ENCODE results near the gene INSIG1.

INSIG1 gene

DNA sequence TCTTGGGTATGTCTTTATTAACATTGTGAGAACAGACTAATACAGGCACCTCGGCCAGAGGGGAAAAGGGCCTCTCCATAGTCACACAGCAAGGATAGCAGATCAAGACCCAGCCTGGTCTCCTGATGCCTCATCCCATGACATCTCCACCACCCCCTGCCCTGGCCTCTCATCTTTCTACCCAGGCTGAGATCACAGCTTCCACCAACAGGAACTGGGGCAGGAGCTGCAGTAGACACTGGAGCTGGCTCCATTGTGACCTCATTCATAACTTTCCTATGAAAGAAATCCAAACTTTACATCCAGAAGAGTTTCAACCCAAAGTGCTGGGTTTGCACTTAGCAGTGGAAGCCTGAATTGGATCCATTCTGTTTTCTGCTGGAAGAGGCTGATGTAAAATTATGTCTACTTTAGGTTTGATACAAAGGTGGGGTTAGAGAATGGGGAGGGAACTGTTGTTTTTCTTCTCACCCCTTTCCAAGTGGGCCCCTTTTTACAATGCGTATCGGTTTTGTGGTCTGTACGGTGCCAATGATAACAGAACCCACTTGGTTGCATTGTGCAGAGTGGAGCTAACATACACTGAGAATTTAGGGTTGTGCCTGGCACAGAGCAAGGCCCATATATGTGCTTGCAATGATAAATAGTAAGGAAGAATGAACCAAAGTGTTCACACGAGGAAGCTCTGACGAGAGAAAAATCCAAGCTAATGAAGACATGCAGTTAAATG lies 28.6 kb upstream of the INSIG1 start:
- H3K4me3 ChIP-seq (ENCODE audit: low read length in 2 of 2) = no peak overlapping the region
- no peak overlapping the region for H3K4me2 ChIP-seq (ENCODE audit: insufficient read depth, low read length, poor library complexity, severe bottlenecking)
- no peak overlapping the region for H4K8ac ChIP-seq (ENCODE audit: low read depth, low read length)
- H2BK15ac ChIP-seq (ENCODE audit: low read length) = no peak overlapping the region
- H3K9me3 ChIP-seq (replicated peaks in 1 of 2; ENCODE audit: control insufficient read depth in 2 of 2, insufficient read depth in 1 of 2, low read depth in 1 of 2, low read length in 2 of 2) = peaks cover 0 to 4% of the 10 kb centered on the region in 2 donors
- no peak overlapping the region for H2BK5ac ChIP-seq (ENCODE audit: low read length)
- no peak overlapping the region for H3K18ac ChIP-seq (ENCODE audit: low read length)
- H3K27me3 ChIP-seq (ENCODE audit: control insufficient read depth in 3 of 3, insufficient read depth in 3 of 3, low read depth in 1 of 3, low read length in 3 of 3) = peaks cover 0 to 11% (median 0%) of the 10 kb centered on the region in 3 experiments
- peaks cover 0 to 2% of the 10 kb centered on the region in 2 donors for H3K4me1 ChIP-seq (ENCODE audit: control insufficient read depth in 2 of 2, insufficient read depth in 1 of 2, low read depth in 1 of 2, low read length in 2 of 2)
- no peak overlapping the region for H3K23ac ChIP-seq (ENCODE audit: low read depth, low read length, poor library complexity)
- no peak overlapping the region for H2BK12ac ChIP-seq (ENCODE audit: low read length)
- H3K9ac ChIP-seq (ENCODE audit: low read depth, low read length, poor library complexity) = no peak overlapping the region
- no peak overlapping the region for H2AK5ac ChIP-seq (ENCODE audit: low read depth, low read length)
- WGBS, 2 donors (ENCODE audit: extremely low coverage in 2 of 2, insufficient read length in 2 of 2, insufficient replicate concordance in 1 of 2) = no CpG with 5 or more reads among the region's 6 CpGs
- no peak overlapping the region for H2AFZ ChIP-seq (ENCODE audit: low read length)
- H3K4ac ChIP-seq (ENCODE audit: low read length) = no peak overlapping the region
- no peak overlapping the region for H3K14ac ChIP-seq (ENCODE audit: low read length)
- no peak for DNase-seq (ENCODE audit: low spot score)
- no peak overlapping the region for H2BK120ac ChIP-seq (ENCODE audit: low read depth, low read length)
- no peaks in the 10 kb centered on the region for H3K36me3 ChIP-seq (replicated peaks in 1 of 2; ENCODE audit: control insufficient read depth in 2 of 2, insufficient read depth in 2 of 2, low read length in 2 of 2)
- no peak overlapping the region for H3K27ac ChIP-seq (replicated peaks; ENCODE audit: low read length)
- H3K79me1 ChIP-seq (ENCODE audit: low read depth, low read length) = no peaks in the 10 kb centered on the region
- H4K91ac ChIP-seq (ENCODE audit: low read depth, low read length, poor library complexity) = no peak overlapping the region

DNA sequence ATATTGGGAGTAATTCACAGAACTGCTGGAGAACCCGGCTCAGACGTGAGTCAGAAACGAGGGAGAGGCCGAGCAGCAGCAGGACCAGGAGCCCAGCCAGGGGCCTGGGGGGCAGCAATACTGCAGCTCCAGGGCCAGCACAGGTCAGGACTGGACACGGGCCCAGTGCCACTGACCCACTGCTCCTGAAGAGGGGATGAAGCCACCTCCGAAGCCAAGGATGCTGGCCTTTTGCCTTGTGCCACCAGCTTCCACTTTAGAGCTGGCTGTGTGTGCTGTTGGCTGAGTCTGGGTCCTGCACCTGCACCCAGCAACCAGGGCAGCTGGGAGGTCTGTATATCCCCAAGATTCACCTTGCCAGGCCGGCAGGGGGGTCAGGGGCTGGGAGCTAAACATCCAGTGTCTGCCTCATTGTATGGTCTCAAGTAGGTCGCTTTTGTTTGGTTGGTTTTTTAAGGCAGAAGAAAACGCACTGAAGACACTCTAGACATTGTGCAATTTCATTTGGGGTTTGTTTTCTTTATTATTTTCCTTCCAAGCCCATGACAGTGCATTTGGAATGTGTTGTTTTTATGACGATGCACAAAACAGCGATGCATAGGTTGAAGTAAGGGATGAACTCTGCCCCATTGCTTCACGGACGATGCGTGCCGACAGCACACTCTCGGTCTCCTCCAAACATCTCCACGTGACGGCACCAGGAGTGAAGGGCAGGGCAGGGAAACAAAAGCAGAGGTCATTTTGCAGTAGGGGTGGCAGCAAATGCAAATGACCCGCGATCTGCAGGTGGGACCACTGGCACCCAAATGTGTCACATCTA lies 27.7 kb upstream of the INSIG1 start:
- Histone ChIP-seq H3K4ac (ENCODE audit: low read length) (no peak overlapping the region), H3K23ac (ENCODE audit: low read depth, low read length, poor library complexity) (peak overlapping the region; percentile 52), H3K27ac (replicated peaks; ENCODE audit: low read length) (no peak overlapping the region), H2BK15ac (ENCODE audit: low read length) (no peak overlapping the region), H3K18ac (ENCODE audit: low read length) (peak overlapping the region; percentile 76), H3K4me2 (ENCODE audit: insufficient read depth, low read length, poor library complexity, severe bottlenecking) (no peak overlapping the region), H3K4me3 (ENCODE audit: low read length in 2 of 2) (no peak overlapping the region), H2AFZ (ENCODE audit: low read length) (no peak overlapping the region), H3K79me1 (ENCODE audit: low read depth, low read length) (no peaks in the 10 kb centered on the region), H4K91ac (ENCODE audit: low read depth, low read length, poor library complexity) (no peak overlapping the region), H3K36me3 (replicated peaks in 1 of 2; ENCODE audit: control insufficient read depth in 2 of 2, insufficient read depth in 2 of 2, low read length in 2 of 2) (no peaks in the 10 kb centered on the region), H3K14ac (ENCODE audit: low read length) (no peak overlapping the region), H3K27me3 (ENCODE audit: control insufficient read depth in 3 of 3, insufficient read depth in 3 of 3, low read depth in 1 of 3, low read length in 3 of 3) (peaks cover 0 to 17% (median 0%) of the 10 kb centered on the region in 3 experiments), H4K8ac (ENCODE audit: low read depth, low read length) (peak overlapping the region; percentile 85), H3K9me3 (replicated peaks in 1 of 2; ENCODE audit: control insufficient read depth in 2 of 2, insufficient read depth in 1 of 2, low read depth in 1 of 2, low read length in 2 of 2) (peaks cover 0 to 4% of the 10 kb centered on the region in 2 donors), H2BK12ac (ENCODE audit: low read length) (no peak overlapping the region), H2BK5ac (ENCODE audit: low read length) (no peak overlapping the region), H3K4me1 (ENCODE audit: control insufficient read depth in 2 of 2, insufficient read depth in 1 of 2, low read depth in 1 of 2, low read length in 2 of 2) (peaks cover 0 to 2% of the 10 kb centered on the region in 2 donors), H3K9ac (ENCODE audit: low read depth, low read length, poor library complexity) (no peak overlapping the region), H2BK120ac (ENCODE audit: low read depth, low read length) (no peak overlapping the region), H2AK5ac (ENCODE audit: low read depth, low read length) (peak overlapping the region; percentile 58)
- no peak for DNase-seq (ENCODE audit: low spot score)
- no CpG with 5 or more reads among the region's 20 CpGs for WGBS, 2 donors (ENCODE audit: extremely low coverage in 2 of 2, insufficient read length in 2 of 2, insufficient replicate concordance in 1 of 2)

DNA sequence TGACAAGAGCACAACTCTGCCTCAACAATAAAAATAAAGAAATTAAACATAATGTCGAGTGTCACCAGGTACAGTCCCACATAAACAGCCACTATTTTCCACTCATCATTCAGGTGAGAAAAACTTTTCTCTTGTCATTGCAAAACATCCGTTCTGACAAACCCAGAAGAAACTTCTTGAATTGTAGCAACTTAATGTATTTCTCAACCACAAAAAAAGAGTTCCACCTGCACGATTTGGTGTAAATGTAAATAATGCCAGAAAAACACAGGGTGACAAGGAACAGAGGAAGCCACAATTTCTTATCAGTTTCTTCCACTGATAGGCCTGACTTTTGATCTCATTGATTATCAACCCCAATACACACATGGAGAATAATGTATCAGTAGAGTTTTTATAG lies 26.8 kb upstream of the INSIG1 start:
- Histone ChIP-seq H4K91ac (ENCODE audit: low read depth, low read length, poor library complexity) (no peak overlapping the region), H3K4ac (ENCODE audit: low read length) (no peak overlapping the region), H3K4me1 (ENCODE audit: control insufficient read depth in 2 of 2, insufficient read depth in 1 of 2, low read depth in 1 of 2, low read length in 2 of 2) (peaks cover 0 to 2% of the 10 kb centered on the region in 2 donors), H2BK120ac (ENCODE audit: low read depth, low read length) (no peak overlapping the region), H3K18ac (ENCODE audit: low read length) (no peak overlapping the region), H3K23ac (ENCODE audit: low read depth, low read length, poor library complexity) (no peak overlapping the region), H2AK5ac (ENCODE audit: low read depth, low read length) (no peak overlapping the region), H2BK15ac (ENCODE audit: low read length) (no peak overlapping the region), H3K4me2 (ENCODE audit: insufficient read depth, low read length, poor library complexity, severe bottlenecking) (no peak overlapping the region), H4K8ac (ENCODE audit: low read depth, low read length) (no peak overlapping the region), H3K79me1 (ENCODE audit: low read depth, low read length) (no peaks in the 10 kb centered on the region), H2BK12ac (ENCODE audit: low read length) (no peak overlapping the region), H2AFZ (ENCODE audit: low read length) (no peak overlapping the region), H3K9me3 (replicated peaks in 1 of 2; ENCODE audit: control insufficient read depth in 2 of 2, insufficient read depth in 1 of 2, low read depth in 1 of 2, low read length in 2 of 2) (peaks cover 0 to 4% of the 10 kb centered on the region in 2 donors), H3K36me3 (replicated peaks in 1 of 2; ENCODE audit: control insufficient read depth in 2 of 2, insufficient read depth in 2 of 2, low read length in 2 of 2) (no peaks in the 10 kb centered on the region), H2BK5ac (ENCODE audit: low read length) (no peak overlapping the region), H3K27ac (replicated peaks; ENCODE audit: low read length) (no peak overlapping the region), H3K4me3 (ENCODE audit: low read length in 2 of 2) (no peak overlapping the region), H3K27me3 (ENCODE audit: control insufficient read depth in 3 of 3, insufficient read depth in 3 of 3, low read depth in 1 of 3, low read length in 3 of 3) (peaks cover 0 to 23% (median 0%) of the 10 kb centered on the region in 3 experiments), H3K9ac (ENCODE audit: low read depth, low read length, poor library complexity) (no peak overlapping the region), H3K14ac (ENCODE audit: low read length) (no peak overlapping the region)
- no peak for DNase-seq (ENCODE audit: low spot score)
- no CpG with 5 or more reads among the region's 3 CpGs for WGBS, 2 donors (ENCODE audit: extremely low coverage in 2 of 2, insufficient read length in 2 of 2, insufficient replicate concordance in 1 of 2)

Measured in neuronal stem cell (in vitro differentiated cells).